ENCODE data around the gene RAB19. TPM values are rescaled to one million over a fixed set of nuclear protein-coding genes. Genes with fewer than 3 reads are reported as not detected.

The RAB19 gene
- total RNA-seq, 1 donor from 2014 or later, result 3.1 TPM

DNA sequence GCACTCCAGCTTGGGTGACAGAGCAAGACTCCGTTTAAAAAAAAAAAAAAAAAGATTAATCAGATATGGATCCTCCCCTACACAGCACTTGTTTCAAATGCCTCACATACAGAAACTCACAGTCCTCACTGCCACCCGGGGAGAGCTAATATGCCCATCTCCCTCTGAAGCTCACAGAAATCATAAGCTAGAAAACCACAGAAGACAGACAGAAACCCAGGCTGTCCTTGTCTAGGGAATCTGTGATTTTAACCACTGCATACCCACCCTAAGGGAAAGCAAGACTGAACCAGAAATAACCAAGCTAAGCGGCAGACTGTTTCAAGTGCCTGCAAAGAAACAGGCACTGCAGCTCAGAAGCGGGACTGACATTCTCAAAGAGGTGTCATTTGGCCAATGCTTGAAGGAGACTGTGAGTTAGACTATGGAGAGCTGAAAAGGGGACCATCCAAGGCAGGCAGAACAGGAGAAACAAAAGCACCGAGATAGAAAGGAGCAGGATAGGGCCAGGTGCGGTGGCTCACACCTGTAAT lies 43.1 kb upstream of the RAB19 start:
- H4K20me1 ChIP-seq (ENCODE audit: low read depth), result no peaks in the 10 kb centered on the region
- Mint-ChIP-seq H3K27me3 (ENCODE audit: insufficient read depth, low read depth) (no peaks in the 10 kb centered on the region), H3K9me3 (peaks cover 7% of the 10 kb centered on the region), H3K36me3 (peaks cover 25% of the 10 kb centered on the region), H3K4me1 (no peaks in the 10 kb centered on the region), H3K4me3 (no peak overlapping the region), H3K27ac (peak overlapping the region; percentile 20)
- H2AFZ ChIP-seq (replicated peaks), result no peak overlapping the region
- H3K4me3 ChIP-seq, result no peak overlapping the region
- no peaks in the 10 kb centered on the region for H3K9me3 ChIP-seq (ENCODE audit: low read depth)
- no peak overlapping the region for H3K27ac ChIP-seq
- H3K36me3 ChIP-seq, result no peaks in the 10 kb centered on the region
- H3F3A ChIP-seq (ENCODE audit: low read depth), result peaks cover 15% of the 10 kb centered on the region
- H3K4me1 ChIP-seq, result no peaks in the 10 kb centered on the region
- TF ChIP-seq EZH2phosphoT487 (IDR thresholded peaks at IDR 0.05) (no peak), EZH2 (IDR thresholded peaks at IDR 0.05) (no peak)
- TF ChIP-seq, protein P1, sequence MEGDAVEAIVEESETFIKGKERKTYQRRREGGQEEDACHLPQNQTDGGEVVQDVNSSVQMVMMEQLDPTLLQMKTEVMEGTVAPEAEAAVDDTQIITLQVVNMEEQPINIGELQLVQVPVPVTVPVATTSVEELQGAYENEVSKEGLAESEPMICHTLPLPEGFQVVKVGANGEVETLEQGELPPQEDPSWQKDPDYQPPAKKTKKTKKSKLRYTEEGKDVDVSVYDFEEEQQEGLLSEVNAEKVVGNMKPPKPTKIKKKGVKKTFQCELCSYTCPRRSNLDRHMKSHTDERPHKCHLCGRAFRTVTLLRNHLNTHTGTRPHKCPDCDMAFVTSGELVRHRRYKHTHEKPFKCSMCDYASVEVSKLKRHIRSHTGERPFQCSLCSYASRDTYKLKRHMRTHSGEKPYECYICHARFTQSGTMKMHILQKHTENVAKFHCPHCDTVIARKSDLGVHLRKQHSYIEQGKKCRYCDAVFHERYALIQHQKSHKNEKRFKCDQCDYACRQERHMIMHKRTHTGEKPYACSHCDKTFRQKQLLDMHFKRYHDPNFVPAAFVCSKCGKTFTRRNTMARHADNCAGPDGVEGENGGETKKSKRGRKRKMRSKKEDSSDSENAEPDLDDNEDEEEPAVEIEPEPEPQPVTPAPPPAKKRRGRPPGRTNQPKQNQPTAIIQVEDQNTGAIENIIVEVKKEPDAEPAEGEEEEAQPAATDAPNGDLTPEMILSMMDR (IDR thresholded peaks at IDR 0.05), result no peak
- no peaks in the 10 kb centered on the region for H3K27me3 ChIP-seq
- no peak overlapping the region for H3K4me2 ChIP-seq
- no peak for DNase-seq (ENCODE audit: low spot score)
- H3K79me2 ChIP-seq (ENCODE audit: low read depth), result no peaks in the 10 kb centered on the region
- H3K9ac ChIP-seq, result no peak overlapping the region

DNA sequence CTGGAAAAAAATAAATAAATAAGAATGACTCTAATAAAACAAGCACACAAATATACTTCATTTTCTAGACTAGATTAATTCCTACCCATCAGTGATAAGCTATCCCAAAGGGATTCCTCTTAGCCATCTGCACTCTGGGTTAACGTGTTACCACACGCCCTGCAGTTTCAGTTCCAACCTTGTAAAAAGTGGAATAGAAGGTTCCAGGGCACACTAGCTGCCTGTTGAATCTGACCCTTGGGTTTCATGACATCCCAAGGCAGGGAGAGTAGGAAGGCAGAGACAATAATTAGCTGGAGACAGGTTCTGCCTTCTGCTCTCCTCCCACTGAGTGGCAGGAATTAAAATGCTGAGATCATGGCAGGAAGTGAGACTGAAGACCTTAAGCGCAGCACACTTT lies 39.0 kb upstream of the RAB19 start:
- Mint-ChIP-seq H3K4me1 (no peaks in the 10 kb centered on the region), H3K27ac (no peak overlapping the region)

DNA sequence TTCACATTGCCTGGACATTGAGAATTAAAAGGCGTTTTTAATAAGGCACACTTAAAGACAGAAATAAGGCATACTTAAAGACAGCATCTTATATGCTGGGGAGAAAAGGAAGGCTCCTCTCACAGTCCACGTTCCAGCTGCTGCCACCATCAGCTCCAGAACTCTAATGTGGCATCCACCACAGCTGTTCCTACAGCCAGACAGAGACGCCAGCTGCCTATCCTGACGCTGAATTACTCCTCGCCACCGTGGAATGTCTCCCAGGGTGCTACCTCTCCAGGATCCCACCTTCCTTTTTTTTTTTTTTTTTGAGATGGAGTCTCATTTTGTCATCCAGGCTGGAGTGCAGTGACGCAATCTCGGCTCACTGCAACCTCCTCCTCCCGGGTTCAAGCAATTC lies 36.3 kb upstream of the RAB19 start:
- TF ChIP-seq, protein P1 (IDR thresholded peaks at IDR 0.05), result no peak
- TF ChIP-seq EZH2phosphoT487 (IDR thresholded peaks at IDR 0.05) (no peak), EZH2 (IDR thresholded peaks at IDR 0.05) (no peak)
- H3K4me1 ChIP-seq, result no peaks in the 10 kb centered on the region
- Mint-ChIP-seq H3K9me3 (peaks cover 2% of the 10 kb centered on the region), H3K27me3 (ENCODE audit: insufficient read depth, low read depth) (peaks cover 2% of the 10 kb centered on the region), H3K27ac (no peak overlapping the region), H3K36me3 (peaks cover 20% of the 10 kb centered on the region), H3K4me3 (no peak overlapping the region), H3K4me1 (no peaks in the 10 kb centered on the region)
- no peak for DNase-seq (ENCODE audit: low spot score)
- no peaks in the 10 kb centered on the region for H3K79me2 ChIP-seq (ENCODE audit: low read depth)
- no peak overlapping the region for H2AFZ ChIP-seq (replicated peaks)
- H3K9ac ChIP-seq, result no peak overlapping the region
- H3K4me2 ChIP-seq, result no peak overlapping the region
- no peaks in the 10 kb centered on the region for H3K9me3 ChIP-seq (ENCODE audit: low read depth)
- H4K20me1 ChIP-seq (ENCODE audit: low read depth), result no peaks in the 10 kb centered on the region
- H3F3A ChIP-seq (ENCODE audit: low read depth), result peaks cover 15% of the 10 kb centered on the region
- no peaks in the 10 kb centered on the region for H3K27me3 ChIP-seq
- H3K36me3 ChIP-seq, result no peaks in the 10 kb centered on the region
- no peak overlapping the region for H3K4me3 ChIP-seq
- H3K27ac ChIP-seq, result no peak overlapping the region

More for the DNA sequence above, 39.0 kb upstream of the RAB19 start:
- no peak overlapping the region for H2AFZ ChIP-seq (replicated peaks)
- H3K9ac ChIP-seq, result no peak overlapping the region
- H3K27ac ChIP-seq, result peak overlapping the region; percentile 4
- H3K79me2 ChIP-seq (ENCODE audit: low read depth), result no peaks in the 10 kb centered on the region
- H3K36me3 ChIP-seq, result no peaks in the 10 kb centered on the region
- TF ChIP-seq, protein P1 (IDR thresholded peaks at IDR 0.05), result no peak
- TF ChIP-seq EZH2phosphoT487 (IDR thresholded peaks at IDR 0.05), result no peak
- no peak for TF ChIP-seq EZH2 (IDR thresholded peaks at IDR 0.05)
- H3K4me1 ChIP-seq, result no peaks in the 10 kb centered on the region
- H3K4me2 ChIP-seq, result no peak overlapping the region
- H3K9me3 ChIP-seq (ENCODE audit: low read depth), result no peaks in the 10 kb centered on the region
- Mint-ChIP-seq H3K27me3 (ENCODE audit: insufficient read depth, low read depth) (no peaks in the 10 kb centered on the region), H3K36me3 (peaks cover 25% of the 10 kb centered on the region), H3K9me3 (peaks cover 7% of the 10 kb centered on the region), H3K4me3 (no peak overlapping the region)
- DNase-seq (ENCODE audit: low spot score), result no peak
- H4K20me1 ChIP-seq (ENCODE audit: low read depth), result no peaks in the 10 kb centered on the region
- H3F3A ChIP-seq (ENCODE audit: low read depth), result peaks cover 15% of the 10 kb centered on the region
- H3K4me3 ChIP-seq, result no peak overlapping the region
- H3K27me3 ChIP-seq, result no peaks in the 10 kb centered on the region
